Osteocyte (in vitro differentiated cells): Measurements from ENCODE around the gene ITPRIPL1. TPM values are rescaled to one million over a fixed set of nuclear protein-coding genes. Genes with fewer than 3 reads are reported as not detected.
A peak's percentile ranks its signal among the peaks of the same experiment; 100 is the strongest.

Experiments used
- DNase-seq: peaks from one replicate; pipeline ENCODE4 v3.0.0; 2021; ENCODE audit warnings: mixed read lengths; ENCODE audit not compliant: unreplicated experiment; ENCODE audit errors: extremely low spot score
- H3K27ac Mint-ChIP-seq: one replicate; pipeline ENCODE4 v1.8.0; 2021; ENCODE audit warnings: mild to moderate bottlenecking, mixed read lengths; ENCODE audit not compliant: unreplicated experiment
- H3K27me3 Mint-ChIP-seq: one replicate; pipeline ENCODE4 v1.8.0; 2021; ENCODE audit warnings: mixed read lengths; ENCODE audit not compliant: unreplicated experiment
- H3K36me3 Mint-ChIP-seq: one replicate; pipeline ENCODE4 v1.8.0; 2021; ENCODE audit warnings: mixed read lengths; ENCODE audit not compliant: unreplicated experiment
- H3K4me1 Mint-ChIP-seq: one replicate; pipeline ENCODE4 v1.8.0; 2021; ENCODE audit warnings: mixed read lengths; ENCODE audit not compliant: unreplicated experiment
- H3K4me3 Mint-ChIP-seq: one replicate; pipeline ENCODE4 v1.8.0; 2021; ENCODE audit warnings: mild to moderate bottlenecking, moderate library complexity, mixed read lengths; ENCODE audit not compliant: unreplicated experiment
- H3K9me3 Mint-ChIP-seq: one replicate; pipeline ENCODE4 v1.8.0; 2021; ENCODE audit warnings: mixed read lengths; ENCODE audit not compliant: unreplicated experiment
- CTCF ChIP-seq: fragments of 200-600 bp; sonication (generic); IDR thresholded peaks from 2 replicates; pipeline ENCODE4 v1.5.0; 2021; ENCODE audit warnings: antibody characterized with exemption, mild to moderate bottlenecking, moderate library complexity
- total RNA-seq: library from RNA; stranded (reverse); gene quantifications from 2 replicates; pipeline ENCODE4 v1.2.1, GENCODE V29; 2021

The ITPRIPL1 gene
- total RNA-seq, 1 donor from 2014 or later = 0.86 TPM

GRCh38 chr2:96345438-96345837 is 20.3 kb downstream of the ITPRIPL1 start:
- H3K36me3 Mint-ChIP-seq = peaks cover 9% of the 10 kb centered on the region
- peak; percentile 9 for TF ChIP-seq CTCF
- no peak for DNase-seq
- H3K27me3 Mint-ChIP-seq = no peaks in the 10 kb centered on the region
- H3K4me3 Mint-ChIP-seq = no peak overlapping the region
- H3K27ac Mint-ChIP-seq = no peak overlapping the region
- peaks cover 5% of the 10 kb centered on the region for H3K4me1 Mint-ChIP-seq
- no peaks in the 10 kb centered on the region for H3K9me3 Mint-ChIP-seq

- TF ChIP-seq CTCF = no peak
- no peak for DNase-seq
- H3K36me3 Mint-ChIP-seq = peaks cover 9% of the 10 kb centered on the region
- no peak overlapping the region for H3K27ac Mint-ChIP-seq
- no peaks in the 10 kb centered on the region for H3K9me3 Mint-ChIP-seq
- H3K27me3 Mint-ChIP-seq = no peaks in the 10 kb centered on the region
- no peak overlapping the region for H3K4me3 Mint-ChIP-seq
- peaks cover 1% of the 10 kb centered on the region for H3K4me1 Mint-ChIP-seq
Observed at GRCh38 chr2:96345868-96346462, 20.8 kb downstream of the ITPRIPL1 start.

GRCh38 chr2:96347395-96347794 is 22.3 kb downstream of the ITPRIPL1 start:
- H3K4me3 Mint-ChIP-seq = no peak overlapping the region

GRCh38 chr2:96353032-96353561 is 28.0 kb downstream of the ITPRIPL1 start:
- peaks cover 2% of the 10 kb centered on the region for H3K36me3 Mint-ChIP-seq
- no peak for DNase-seq
- H3K27me3 Mint-ChIP-seq = no peaks in the 10 kb centered on the region
- peak overlapping the region; percentile 88 for H3K27ac Mint-ChIP-seq
- no peak overlapping the region for H3K4me3 Mint-ChIP-seq
- H3K9me3 Mint-ChIP-seq = no peaks in the 10 kb centered on the region
- TF ChIP-seq CTCF = no peak
- peaks cover 24% of the 10 kb centered on the region for H3K4me1 Mint-ChIP-seq

More at GRCh38 chr2:96347395-96347794, 22.3 kb downstream of the ITPRIPL1 start:
- H3K4me1 Mint-ChIP-seq = peaks cover 5% of the 10 kb centered on the region
- no peaks in the 10 kb centered on the region for H3K9me3 Mint-ChIP-seq
- peaks cover 9% of the 10 kb centered on the region for H3K36me3 Mint-ChIP-seq
- no peak for TF ChIP-seq CTCF
- H3K27me3 Mint-ChIP-seq = no peaks in the 10 kb centered on the region
- no peak for DNase-seq
- H3K27ac Mint-ChIP-seq = no peak overlapping the region

- TF ChIP-seq CTCF = no peak
- H3K36me3 Mint-ChIP-seq = peaks cover 2% of the 10 kb centered on the region
Observed at GRCh38 chr2:96353606-96354101, 28.5 kb downstream of the ITPRIPL1 start.

More at GRCh38 chr2:96353606-96354101, 28.5 kb downstream of the ITPRIPL1 start:
- Mint-ChIP-seq H3K4me1 (peaks cover 24% of the 10 kb centered on the region), H3K9me3 (no peaks in the 10 kb centered on the region), H3K27ac (peak overlapping the region; percentile 88), H3K4me3 (no peak overlapping the region), H3K27me3 (no peaks in the 10 kb centered on the region)
- DNase-seq = no peak
